Measurements from ENCODE around the gene NR5A1.

The NR5A1 gene

DNA sequence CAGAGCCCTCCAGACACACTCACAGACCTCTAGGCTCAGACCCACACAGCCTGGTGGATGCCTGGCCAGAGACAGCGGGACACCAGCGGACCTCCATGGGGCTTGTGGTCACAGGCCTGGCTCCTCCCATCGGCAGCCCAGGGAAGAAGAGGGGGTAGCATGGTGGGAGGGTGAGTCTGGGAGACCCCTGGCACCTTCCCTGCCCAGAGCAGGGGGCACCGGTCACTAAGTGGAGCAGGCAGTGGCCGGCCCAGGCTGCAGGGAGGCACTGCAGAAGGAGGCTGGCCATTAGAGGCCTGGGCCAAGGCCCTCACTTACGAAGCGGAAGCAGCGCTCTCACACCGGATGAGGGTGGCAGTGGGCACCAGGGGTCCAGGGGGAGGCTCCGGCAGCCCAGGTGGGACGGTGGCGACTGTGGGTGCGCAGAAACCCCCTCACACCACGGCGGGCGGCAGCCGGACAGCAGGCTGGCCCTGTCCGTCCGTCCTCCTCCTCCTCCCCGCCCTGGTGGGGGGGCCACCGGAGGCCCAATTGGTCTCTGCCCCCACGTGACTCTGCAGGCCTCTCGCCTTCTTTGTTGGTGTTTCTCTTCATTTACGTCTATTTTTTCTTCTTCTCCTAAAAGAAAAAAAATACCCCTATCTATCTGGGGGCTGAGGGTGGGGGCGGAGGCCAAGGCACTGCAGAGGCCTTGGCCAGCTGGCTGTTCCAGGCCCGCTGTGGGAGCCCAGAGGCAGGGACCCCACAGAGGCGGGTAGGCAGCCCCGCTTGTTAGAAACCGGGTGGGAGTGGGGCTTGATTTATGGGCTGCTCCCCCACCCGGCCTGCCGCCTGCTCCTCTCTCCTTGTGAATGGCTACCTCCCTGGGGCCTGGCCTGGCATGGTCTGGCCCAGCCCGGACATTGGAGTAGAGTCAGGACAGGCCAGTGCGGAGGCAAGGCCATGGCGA is at the start of gene NR5A1:
Gene NR5A1, minus strand, starts transcription at position 469 of the 949 bp plus-strand sequence. CDS start 4,004 bp downstream, outside the sequence.
- DNase-seq: no peak

DNA sequence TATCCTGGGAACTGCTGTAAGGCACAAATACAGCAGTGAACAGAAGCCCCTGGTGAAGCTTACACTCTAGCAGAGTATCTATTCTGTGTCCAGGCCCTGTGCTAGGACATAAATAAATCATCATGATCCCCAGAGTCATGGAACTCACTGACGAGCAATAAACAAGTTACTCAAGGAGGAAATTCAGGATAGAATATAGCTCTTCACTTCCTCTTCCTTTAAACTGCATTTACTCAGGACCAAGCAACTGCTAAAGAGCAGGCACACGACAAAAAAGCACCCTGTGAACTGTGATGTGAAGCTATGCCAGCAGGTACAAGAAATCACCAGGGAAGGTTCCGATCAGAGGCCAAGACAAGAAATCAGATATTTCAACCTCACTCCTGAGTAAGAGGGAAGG is 47.8 kb upstream of the NR5A1 start:
- no peak for DNase-seq

DNA sequence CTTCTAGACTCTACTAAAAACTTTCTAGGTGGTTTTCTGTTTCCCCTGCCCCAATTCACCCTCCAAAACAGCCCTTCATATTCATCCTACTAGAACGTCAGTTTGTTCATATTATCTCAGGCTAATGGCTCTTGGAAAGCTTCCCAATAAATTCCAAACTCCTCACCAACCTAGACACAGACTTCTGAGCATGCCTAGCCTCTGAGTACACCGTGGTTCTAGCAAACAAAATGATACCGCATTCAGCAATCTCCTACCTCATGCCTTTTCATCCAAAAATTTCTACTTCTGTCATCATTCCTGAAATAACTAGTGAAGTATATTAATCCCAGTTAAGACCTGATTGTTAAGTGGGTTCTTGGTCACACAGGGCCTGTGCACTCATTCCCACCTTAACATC is 46.5 kb upstream of the NR5A1 start:
- no peak for DNase-seq

- DNase-seq: no peak
Measured at GRCh38 chr9:124552273-124552605, 45.0 kb upstream of the NR5A1 start.

DNA sequence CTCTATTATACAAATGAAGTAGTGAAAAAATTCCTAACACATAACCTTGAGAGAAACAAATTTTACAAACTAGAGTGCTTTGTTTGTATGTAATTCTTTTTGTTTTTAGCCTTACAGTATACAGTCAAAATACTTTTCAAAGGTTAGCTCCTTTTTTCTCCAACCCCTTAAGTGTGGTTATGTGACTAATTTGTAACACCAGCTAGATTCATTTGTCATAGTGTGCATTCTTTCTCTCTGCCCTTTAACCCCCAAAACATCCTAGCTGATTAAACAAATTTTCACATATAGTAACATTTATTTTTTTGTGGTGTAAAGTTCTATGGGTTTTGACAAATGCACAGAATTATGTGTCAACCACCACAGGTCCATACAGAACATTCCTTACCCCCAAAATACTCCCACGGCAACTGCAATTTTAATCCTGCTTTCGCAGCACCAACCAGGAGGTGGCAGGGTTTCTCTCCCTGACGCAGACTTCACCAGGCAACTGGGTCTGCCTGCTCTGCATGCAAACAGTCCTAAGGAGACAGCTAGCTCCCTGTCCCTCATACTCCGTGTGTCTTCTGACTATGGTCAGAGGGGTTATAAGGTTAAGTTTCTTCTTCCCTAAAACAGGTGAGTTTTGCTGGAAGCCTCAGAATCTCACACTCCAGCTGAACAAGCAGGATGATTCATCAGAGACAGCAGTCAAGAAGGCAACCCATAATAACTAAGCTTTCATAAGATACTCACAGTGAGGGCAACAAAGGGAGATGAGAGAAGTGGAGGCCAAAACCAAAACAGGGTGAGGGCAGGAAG is 44.5 kb upstream of the NR5A1 start:
- DNase-seq: no peak

DNA sequence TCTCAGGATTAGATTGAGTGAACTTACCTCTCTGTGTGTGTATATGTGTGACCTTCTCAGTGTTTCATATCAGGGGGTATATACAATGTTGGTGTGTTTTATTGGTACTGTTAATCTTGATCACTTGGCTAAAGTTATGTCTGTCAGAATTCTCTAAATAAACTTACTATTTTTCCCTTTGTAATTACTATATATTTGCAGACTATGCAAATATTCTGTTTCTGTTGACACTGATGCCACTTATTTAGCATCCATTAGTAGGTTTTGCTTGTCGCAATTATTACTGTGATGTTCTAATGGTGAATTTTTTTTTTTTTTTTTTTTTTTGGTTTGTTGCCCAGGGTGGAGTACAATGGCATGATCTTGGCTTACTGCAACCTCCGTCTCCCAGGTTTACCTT is 42.9 kb upstream of the NR5A1 start:
- DNase-seq: no peak

DNA sequence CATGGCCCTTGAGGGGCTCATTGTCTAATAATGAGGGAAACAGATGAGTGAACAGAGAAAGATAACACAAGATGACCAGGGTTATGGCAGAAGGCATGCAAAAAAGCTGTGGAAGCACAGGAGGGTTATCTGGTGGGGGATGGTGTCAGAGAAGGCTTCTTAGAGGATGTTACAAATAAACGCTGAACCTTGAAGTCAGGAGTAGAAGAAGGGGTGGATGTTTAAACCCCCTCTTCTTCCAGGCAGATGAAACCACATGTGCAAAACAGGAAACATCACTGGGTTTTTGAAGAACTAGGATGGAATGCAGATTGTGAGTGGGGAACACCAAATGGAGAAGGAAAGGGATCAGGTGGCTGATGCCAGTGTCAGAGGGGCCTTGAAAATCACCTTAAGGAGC is 41.8 kb upstream of the NR5A1 start:
- DNase-seq: no peak

GRCh38 chr9:124544535-124544934 is 37.3 kb upstream of the NR5A1 start:
- DNase-seq: no peak

DNA sequence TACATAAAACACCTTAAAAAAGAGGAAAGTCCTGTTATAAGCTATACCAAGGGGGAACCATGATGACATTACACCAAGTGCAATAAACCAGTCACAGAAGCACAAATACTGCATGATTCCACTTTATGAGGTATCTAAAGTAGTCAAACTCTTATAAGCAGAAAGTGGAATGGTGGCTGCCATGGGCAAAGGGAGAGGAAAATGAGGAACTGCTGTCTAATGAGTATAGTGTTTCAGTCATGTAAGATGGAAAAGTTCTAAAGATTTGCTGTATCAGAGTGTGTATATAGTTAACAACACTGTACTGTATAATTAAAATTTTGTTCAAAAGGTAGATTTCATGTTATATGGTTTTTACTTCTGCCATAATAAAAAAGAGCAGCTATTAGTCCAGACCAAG is 34.6 kb upstream of the NR5A1 start:
- no peak for DNase-seq

DNA sequence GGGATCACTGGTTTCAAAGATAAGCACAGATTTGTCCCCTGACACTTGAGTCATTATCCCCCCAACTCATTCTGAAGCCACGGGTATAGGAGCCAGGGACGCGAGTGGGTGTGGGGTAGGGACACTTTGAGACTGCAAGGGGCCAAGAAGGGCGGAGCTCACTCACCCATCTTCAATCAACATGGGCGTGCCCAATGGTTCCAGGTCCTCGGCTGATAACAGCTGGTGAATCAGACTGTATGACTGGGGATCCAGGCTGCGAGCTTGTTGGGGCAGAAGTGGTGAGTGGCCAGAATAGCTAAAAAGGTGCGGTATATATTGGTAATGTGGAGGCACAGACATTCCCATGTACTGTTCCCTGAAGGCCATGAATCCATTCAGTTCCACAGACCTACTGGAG is 30.7 kb upstream of the NR5A1 start:
- DNase-seq: no peak

- DNase-seq: no peak
Measured at GRCh38 chr9:124535846-124536245, 28.6 kb upstream of the NR5A1 start.

DNA sequence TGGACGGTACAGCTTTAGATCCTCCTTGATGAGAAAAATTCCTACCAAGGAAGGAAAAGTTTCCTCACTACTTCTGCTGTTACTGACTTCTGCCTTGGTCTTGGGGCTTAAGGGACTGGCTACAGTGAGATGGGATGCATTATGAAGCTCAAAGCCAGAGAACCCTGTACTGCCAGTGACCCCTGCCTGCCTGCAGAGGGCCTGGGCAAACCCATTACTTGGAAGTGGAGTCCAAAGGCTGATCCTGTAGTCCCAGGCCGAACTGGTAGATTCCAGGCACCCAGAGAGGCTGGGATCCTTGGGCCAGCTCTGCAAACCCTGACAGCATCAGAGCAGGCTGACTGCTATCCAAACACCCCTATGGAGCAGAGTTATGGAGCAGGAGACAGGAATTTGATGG is 25.7 kb upstream of the NR5A1 start:
- DNase-seq: no peak

DNA sequence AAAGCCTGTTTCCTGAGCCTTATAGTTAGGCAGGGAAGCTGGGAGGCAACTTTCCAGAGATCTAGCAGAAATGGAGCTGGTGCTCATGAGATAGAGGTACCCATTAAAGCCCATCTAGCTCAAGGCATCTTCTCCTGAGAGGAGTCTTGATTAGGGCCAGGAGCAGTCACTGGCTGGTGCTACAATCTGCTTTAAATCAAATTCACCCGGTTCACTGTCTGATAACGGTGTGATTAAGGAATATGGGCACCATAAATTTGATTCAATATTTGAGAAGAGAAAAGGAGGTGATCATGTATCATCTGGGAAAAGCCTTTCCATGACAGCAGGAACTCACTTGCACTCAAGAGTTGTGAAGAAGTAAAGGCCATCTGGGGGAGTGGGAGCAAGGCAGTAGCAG is 23.9 kb upstream of the NR5A1 start:
- DNase-seq: no peak

- no peak for DNase-seq
Measured at GRCh38 chr9:124530246-124530645, 23.0 kb upstream of the NR5A1 start.

GRCh38 chr9:124527781-124528180 is 20.6 kb upstream of the NR5A1 start:
- DNase-seq: no peak

DNA sequence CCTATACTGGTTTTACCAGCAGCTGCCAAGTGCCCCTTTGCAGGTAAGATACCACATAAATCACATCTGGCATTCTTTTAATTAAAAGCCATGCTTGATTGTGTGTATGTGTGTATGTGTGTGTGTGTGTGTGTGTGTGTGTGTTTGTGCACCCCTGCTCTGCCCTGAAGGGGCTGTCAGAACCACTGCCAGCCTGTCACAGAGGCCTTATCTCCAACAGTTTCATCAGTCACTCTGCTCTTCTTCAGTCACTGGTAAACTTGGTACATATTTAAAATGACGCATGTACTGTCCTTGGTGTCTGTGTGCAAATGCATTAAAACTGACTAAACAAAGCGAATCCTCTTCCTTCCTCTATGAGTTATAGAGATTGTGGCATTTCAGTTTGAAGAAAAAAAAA is 19.0 kb upstream of the NR5A1 start:
- DNase-seq: no peak

DNA sequence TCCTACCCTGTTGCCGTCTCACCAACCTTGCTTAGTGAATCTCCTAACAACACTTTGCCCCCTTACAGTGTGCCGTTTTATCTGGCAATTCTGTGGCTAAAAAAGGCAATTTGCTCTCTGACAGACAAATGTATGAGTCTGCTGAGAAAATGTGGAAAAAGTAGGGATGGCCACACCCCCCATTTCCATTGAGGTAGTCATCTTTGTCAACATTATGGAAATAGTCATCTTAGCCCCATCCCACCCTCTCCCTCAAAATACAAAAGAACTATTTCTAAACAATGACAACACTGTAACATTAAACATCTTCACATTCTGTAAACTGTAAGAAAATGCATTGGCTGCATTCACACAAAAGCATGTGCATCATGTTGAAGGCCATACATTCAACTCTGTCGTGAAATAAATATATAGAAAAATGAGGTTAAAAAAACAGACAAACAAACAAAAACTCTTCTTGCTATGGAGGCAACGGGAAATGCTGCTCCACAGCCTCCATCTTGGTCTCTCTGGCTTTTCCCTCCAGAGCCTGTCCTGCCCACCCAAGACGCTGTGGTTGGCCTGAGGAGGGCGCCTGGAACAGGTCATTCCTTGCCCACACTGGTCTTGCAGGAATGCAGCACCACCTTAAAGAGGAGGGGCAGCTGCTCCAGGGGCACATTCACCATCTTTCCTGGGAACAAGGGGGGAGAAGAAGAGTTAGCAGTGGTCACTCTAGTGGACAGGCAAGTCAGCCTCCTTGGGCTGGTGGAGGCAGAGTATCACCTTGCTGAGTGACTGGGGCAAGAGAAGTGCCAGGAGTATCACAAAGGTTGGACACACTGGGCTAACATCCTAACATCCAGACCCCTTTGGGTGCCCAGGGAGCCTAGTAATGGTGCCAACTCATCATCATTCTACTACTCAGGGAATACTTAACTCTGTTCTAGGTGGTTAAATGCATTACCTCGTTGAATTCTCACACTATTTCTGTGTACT is 15.2 kb upstream of the NR5A1 start:
- peak; percentile 24 for DNase-seq

GRCh38 chr9:124521142-124521541 is 13.9 kb upstream of the NR5A1 start:
- peak; percentile 30 for DNase-seq

GRCh38 chr9:124520206-124520596 is 13.0 kb upstream of the NR5A1 start:
- no peak for DNase-seq

DNA sequence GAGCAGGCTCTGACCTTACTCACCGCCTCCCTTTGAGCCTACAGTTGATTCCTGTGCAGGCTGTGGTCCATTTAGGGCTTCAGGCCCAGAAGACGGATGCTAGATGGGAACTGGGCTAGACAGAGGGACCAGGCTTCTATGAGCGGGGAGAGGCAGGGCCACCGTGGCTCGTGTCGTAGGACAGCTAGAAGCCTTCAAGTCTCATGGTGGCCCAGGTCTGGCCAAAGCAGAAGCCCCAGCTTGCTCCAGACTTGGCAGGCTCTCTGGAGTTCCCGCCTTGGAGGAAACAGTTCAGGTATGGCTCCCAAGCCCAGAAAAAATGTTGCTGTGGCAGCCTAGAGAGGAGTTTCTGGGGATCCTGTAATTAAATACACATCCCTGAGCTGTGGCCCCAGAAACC is 10.9 kb upstream of the NR5A1 start:
- DNase-seq: no peak

- no peak for DNase-seq
Measured at GRCh38 chr9:124517600-124517999, 10.4 kb upstream of the NR5A1 start.

- DNase-seq: no peak
Measured at GRCh38 chr9:124514874-124515273, 7.7 kb upstream of the NR5A1 start.

- DNase-seq: no peak
Measured at GRCh38 chr9:124514125-124514524, 6.9 kb upstream of the NR5A1 start.
